Thoracic aorta (tissue), 2 donors: ENCODE data around the gene POLRMT. TPM values are rescaled to one million over a fixed set of nuclear protein-coding genes. Genes with fewer than 3 reads are reported as not detected.

ENCODE experiments used
- ATAC-seq: fragments of 150-250 bp; one replicate; pipeline ENCODE4 v1.8.0; 2017; ENCODE audit warnings: low read depth; ENCODE audit not compliant: insufficient number of reproducible peaks, low FRiP score
- DNase-seq: peaks from one replicate; pipeline ENCODE4 v3.0.0-alpha.2; 2020; ENCODE audit warnings: low spot score
- H3K27ac ChIP-seq, 2 donors: fragments of 200-600 bp; sonication (generic); 1 replicate in 1 of 2; 2 replicates in 1 of 2; pipeline ENCODE4 v1.5.1; 2016; ENCODE audit warnings: mild to moderate bottlenecking in 2 of 2, moderate library complexity in 2 of 2
- H3K27me3 ChIP-seq: fragments of 200-600 bp; sonication (generic); replicated peaks from 2 replicates; pipeline ENCODE4 v1.6.0; 2016; ENCODE audit warnings: mild to moderate bottlenecking; ENCODE audit not compliant: insufficient read depth
- H3K36me3 ChIP-seq: fragments of 200-600 bp; sonication (generic); one replicate; pipeline ENCODE4 v1.5.1; 2016
- H3K4me1 ChIP-seq, 2 donors: fragments of 200-600 bp; sonication (generic); 1 replicate in 1 of 2; 2 replicates in 1 of 2; pipeline versions ENCODE4 v1.5.1 to v1.6.0; 2016; ENCODE audit warnings: low read depth in 2 of 2, mild to moderate bottlenecking in 1 of 2; ENCODE audit not compliant: control insufficient read depth in 1 of 2
- H3K4me3 ChIP-seq: fragments of 200-600 bp; sonication (generic); 2 replicates; pipeline ENCODE4 v1.5.1; 2016; ENCODE audit warnings: mild to moderate bottlenecking
- H3K9me3 ChIP-seq: fragments of 200-600 bp; sonication (generic); 2 replicates; pipeline ENCODE4 v1.5.1; 2016
- total RNA-seq, 2 donors: library from RNA; depleted of rRNA; stranded (reverse); fragments of >200 nt; gene quantifications; one replicate each; pipeline versions ENCODE4 v1.1.0 to v1.2.3, GENCODE V29; 2016
- TF ChIP-seq, protein P1 (sequence below): fragments of 200-600 bp; sonication (generic); IDR thresholded peaks from one replicate; pipeline ENCODE4 v1.5.1; 2019; ENCODE audit warnings: antibody characterized with exemption

Gene POLRMT
- total RNA-seq, 2 donors from 2014 or later = 23.8 to 30.9 TPM

DNA sequence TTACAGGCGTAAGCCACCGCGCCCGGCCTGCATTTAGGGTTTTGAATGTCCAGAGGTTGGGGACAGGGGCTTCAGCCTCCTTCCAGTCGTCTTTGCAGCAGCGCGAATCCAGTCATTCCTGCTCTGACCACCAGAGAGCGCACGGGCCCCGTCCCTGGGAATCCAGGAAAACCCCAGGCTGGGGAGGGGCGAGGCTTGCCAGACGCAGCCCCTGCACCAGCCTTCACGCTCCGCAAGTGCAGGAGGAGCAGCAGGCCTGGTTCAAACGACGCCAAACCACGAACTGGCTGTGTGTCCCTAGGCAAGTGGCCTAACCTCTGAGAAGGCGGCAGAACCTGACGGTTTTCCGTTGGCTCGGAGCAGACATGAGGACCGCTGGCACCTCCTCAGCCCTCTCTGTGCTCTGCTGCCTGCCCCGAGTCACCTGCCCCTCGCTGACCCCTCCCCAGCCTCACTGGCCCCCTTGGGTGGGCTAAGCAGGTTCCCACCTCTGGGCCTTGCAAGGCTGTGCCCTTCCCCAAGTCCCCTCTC is 31.6 kb upstream of the POLRMT start:
- H3K36me3 ChIP-seq = no peaks in the 10 kb centered on the region
- no peaks in the 10 kb centered on the region for H3K27me3 ChIP-seq
- peak; percentile 41 for DNase-seq
- peak overlapping the region; percentile 62 for H3K4me3 ChIP-seq
- H3K4me1 ChIP-seq = peaks cover 25 to 44% of the 10 kb centered on the region in 2 donors
- no peaks in the 10 kb centered on the region for H3K9me3 ChIP-seq
- no peak for ATAC-seq
- H3K27ac ChIP-seq = no peak overlapping the region
- TF ChIP-seq, protein P1, sequence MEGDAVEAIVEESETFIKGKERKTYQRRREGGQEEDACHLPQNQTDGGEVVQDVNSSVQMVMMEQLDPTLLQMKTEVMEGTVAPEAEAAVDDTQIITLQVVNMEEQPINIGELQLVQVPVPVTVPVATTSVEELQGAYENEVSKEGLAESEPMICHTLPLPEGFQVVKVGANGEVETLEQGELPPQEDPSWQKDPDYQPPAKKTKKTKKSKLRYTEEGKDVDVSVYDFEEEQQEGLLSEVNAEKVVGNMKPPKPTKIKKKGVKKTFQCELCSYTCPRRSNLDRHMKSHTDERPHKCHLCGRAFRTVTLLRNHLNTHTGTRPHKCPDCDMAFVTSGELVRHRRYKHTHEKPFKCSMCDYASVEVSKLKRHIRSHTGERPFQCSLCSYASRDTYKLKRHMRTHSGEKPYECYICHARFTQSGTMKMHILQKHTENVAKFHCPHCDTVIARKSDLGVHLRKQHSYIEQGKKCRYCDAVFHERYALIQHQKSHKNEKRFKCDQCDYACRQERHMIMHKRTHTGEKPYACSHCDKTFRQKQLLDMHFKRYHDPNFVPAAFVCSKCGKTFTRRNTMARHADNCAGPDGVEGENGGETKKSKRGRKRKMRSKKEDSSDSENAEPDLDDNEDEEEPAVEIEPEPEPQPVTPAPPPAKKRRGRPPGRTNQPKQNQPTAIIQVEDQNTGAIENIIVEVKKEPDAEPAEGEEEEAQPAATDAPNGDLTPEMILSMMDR = peak; percentile 97

DNA sequence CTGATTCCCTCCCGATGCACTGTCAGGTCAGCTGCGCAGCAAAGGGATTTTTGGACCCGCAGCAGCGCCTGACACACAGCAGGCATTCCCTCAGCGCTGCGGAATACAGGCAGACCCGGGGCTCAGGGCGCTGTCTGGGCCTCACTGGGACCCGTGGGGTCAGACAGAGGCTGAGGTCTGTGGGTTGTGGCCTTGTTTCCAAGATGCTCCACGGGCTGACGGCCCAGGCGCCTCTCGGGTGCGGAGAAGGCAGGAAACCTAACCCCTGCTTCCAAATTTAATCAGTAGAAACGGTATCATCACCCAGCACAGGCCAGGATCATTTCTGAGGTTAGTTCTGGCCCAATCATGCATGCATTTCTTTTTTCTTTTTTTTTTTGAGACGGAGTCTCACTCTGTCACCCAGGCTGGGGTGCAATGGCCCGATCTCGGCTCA is 30.4 kb upstream of the POLRMT start:
- Histone ChIP-seq H3K36me3 (no peaks in the 10 kb centered on the region), H3K27ac (peak overlapping the region; percentile 86 to 91), H3K4me1 (peaks cover 28 to 57% of the 10 kb centered on the region in 2 donors), H3K9me3 (no peaks in the 10 kb centered on the region), H3K4me3 (peak overlapping the region; percentile 100), H3K27me3 (no peaks in the 10 kb centered on the region)
- ATAC-seq = no peak
- no peak for DNase-seq
- TF ChIP-seq, protein P1 = no peak

DNA sequence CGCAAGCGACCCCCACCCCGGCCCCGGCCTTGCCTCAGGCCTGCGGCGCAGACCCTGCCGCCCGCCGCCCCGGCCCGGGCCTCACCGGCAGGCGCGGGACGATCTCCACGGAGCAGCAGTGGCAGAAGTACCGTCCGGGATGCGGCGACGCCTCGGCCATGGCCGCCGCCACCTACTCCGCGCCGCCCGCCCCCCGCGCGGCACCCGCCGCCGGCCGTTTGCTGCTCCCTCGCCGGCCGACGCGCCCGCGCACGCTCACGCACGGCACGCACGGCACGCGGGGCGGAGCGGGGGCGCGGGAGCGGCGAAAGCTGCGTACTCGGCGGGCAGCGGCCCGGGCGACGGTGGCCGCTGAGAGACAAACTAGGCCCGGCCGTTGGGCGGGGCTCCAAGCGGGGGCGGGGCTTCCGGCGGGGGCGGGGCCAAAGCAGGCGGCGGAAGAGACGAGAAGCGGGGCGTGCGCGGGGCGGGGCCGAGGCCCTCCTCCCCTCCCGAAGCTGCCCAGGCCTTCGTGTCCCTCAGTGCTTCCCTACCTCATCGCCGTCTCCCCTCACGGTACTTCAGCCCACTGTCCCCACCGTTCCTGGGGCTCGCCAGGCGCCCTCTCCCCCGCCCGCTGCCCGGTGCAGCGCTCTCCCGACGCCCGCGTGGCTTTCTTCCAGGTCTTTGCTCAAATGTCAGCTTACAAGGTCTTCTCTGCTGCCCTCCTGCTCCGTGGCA is 29.8 kb upstream of the POLRMT start, which contains the start of gene RNF126:
RNF126 (minus strand) TSS at position 253 of the 720 bp plus-strand sequence; CDS start at position 160, 93 bp downstream.
- peak within 1 kb of the TSS; percentile 100 for H3K4me3 ChIP-seq
- no peaks in the 10 kb centered on the region for H3K36me3 ChIP-seq
- H3K9me3 ChIP-seq = no peaks in the 10 kb centered on the region
- ATAC-seq (peak; percentile 81), DNase-seq (peak; percentile 69)
- TF ChIP-seq, protein P1 = no peak
- H3K4me1 ChIP-seq = peaks cover 28 to 63% of the 10 kb centered on the region in 2 donors
- H3K27ac ChIP-seq = peak within 1 kb of the TSS; percentile 86 to 91
- H3K27me3 ChIP-seq = no peaks in the 10 kb centered on the region

DNA sequence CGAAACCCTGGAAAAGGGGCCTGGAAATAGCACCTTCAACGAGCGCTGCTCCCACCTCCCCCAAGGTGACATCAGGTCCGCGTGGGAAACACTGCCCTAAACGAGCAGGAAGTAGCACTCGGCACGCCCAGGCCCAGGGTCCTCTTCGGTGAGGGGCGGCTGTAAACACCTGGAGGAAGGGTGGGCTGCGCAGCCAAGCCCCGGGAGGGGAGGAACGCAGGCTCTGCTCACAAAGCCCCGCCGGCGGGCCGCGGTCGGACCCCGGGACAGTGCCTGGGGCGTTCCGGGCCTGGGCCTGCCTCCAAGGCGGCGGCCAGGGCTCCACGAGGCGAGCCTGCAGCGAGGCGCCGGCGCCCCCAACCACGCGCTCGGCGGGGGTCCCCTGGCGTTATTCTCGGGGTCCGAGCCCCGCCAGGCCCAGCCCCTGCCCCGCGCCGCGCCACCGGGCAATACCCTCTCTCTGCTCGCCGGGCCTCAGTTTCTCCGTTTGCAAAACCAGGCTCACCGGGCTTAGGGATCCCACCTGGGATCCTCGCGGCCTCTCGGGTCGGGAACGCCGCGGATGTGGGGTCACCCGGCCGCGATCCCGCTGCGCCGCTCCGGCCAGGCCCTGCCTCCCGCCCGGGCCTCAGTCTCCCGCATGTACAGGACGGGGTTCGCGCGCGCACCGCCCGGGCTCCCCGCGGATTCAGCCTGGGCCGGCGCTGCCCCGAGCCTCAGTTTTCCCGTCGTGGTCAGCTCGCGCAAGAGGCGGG is 29.0 kb upstream of the POLRMT start:
- TF ChIP-seq, protein P1 = no peak
- Histone ChIP-seq H3K27ac (peak overlapping the region; percentile 47 to 69), H3K4me3 (peak overlapping the region; percentile 100), H3K27me3 (no peaks in the 10 kb centered on the region), H3K9me3 (no peaks in the 10 kb centered on the region), H3K36me3 (no peaks in the 10 kb centered on the region), H3K4me1 (peaks cover 28 to 70% of the 10 kb centered on the region in 2 donors)
- ATAC-seq = no peak
- no peak for DNase-seq
